Gastrocnemius medialis (tissue), 4 donors: Measurements from ENCODE around the gene YTHDC2. TPM values are rescaled to one million over a fixed set of nuclear protein-coding genes. Genes with fewer than 3 reads are reported as not detected.
A peak's percentile ranks its signal among the peaks of the same experiment; 100 is the strongest.
"Not testable (repeated sequence)": the region's sequence is repeated elsewhere in the genome, so short reads cannot be mapped to it uniquely, and the experiment has no call there.

Experiments
- ATAC-seq, 2 donors: fragments of 150-250 bp; one replicate each; pipeline ENCODE4 v1.9.1; 2016
- DNase-seq, 2 donors: peaks; one replicate each; pipeline ENCODE4 v3.0.0-alpha.2; 2019
- H3K27ac ChIP-seq, 4 donors: fragments of 200-600 bp; sonication (generic); 1 replicate in 1 of 4; 2 replicates in 3 of 4; pipeline ENCODE4 v1.5.1; 2016 to 2018; ENCODE audit warnings: mild to moderate bottlenecking in 2 of 4, moderate library complexity in 1 of 4
- H3K27me3 ChIP-seq, 3 donors: fragments of 200-600 bp; sonication (generic) in 2 of 3; 1 replicate in 1 of 3; 2 replicates in 2 of 3; pipeline versions ENCODE4 v1.5.1 to v1.6.0; 2016 to 2019; ENCODE audit warnings: mild to moderate bottlenecking in 1 of 3, moderate library complexity in 1 of 3
- H3K36me3 ChIP-seq, 2 donors: fragments of 200-600 bp; sonication (generic) in 1 of 2; one replicate each; pipeline ENCODE4 v1.5.1; 2017 to 2018
- H3K4me1 ChIP-seq, 2 donors: fragments of 200-600 bp; sonication (generic) in 1 of 2; one replicate each; pipeline ENCODE4 v1.5.1; 2016 to 2017; ENCODE audit warnings: mild to moderate bottlenecking in 2 of 2
- H3K4me3 ChIP-seq, 4 donors: fragments of 200-600 bp; sonication (generic) in 3 of 4; 1 replicate in 1 of 4; 2 replicates in 3 of 4; pipeline ENCODE4 v1.5.1; 2016 to 2019; ENCODE audit warnings: mild to moderate bottlenecking in 2 of 4
- H3K9me3 ChIP-seq, 3 donors: fragments of 200-600 bp; sonication (generic) in 2 of 3; 1 replicate in 1 of 3; 2 replicates in 2 of 3; pipeline ENCODE4 v1.5.1; 2016 to 2019
- CTCF ChIP-seq, 5 experiments: fragments of 450-650 bp in 3 of 5; fragments of 200-600 bp in 2 of 5; sonication (generic) in 2 of 5; IDR thresholded peaks in 4 of 5; conservative IDR thresholded peaks in 1 of 5; 1 replicate in 4 of 5; 2 replicates in 1 of 5; pipeline ENCODE4 v1.5.1; 2016 to 2019; ENCODE audit warnings: antibody characterized with exemption in 5 of 5, mild to moderate bottlenecking in 3 of 5, moderate library complexity in 3 of 5
- POLR2A ChIP-seq, 2 donors: fragments of 450-650 bp; IDR thresholded peaks; one replicate each; pipeline ENCODE4 v1.6.1; 2017; ENCODE audit warnings: antibody characterized with exemption in 2 of 2, mild to moderate bottlenecking in 2 of 2, moderate library complexity in 2 of 2
- in situ Hi-C, 4 donors: fragments of 200-750 bp; cut with MboI; loops; one replicate each; pipeline versions ENCODE4 v1.15.0 to v1.8.0; 2017; ENCODE audit warnings: low sequenced_read_pairs in 4 of 4
- intact Hi-C: fragments of 100-400 bp; cut with DNase I; formaldehyde crosslinking; loops from one replicate; pipeline ENCODE4 v1.15.1; 2023; ENCODE audit warnings: low total_unique reads
- total RNA-seq, 4 donors: library from RNA; depleted of rRNA; stranded (reverse); fragments of >200 nt; gene quantifications; one replicate each; pipeline versions ENCODE4 v1.1.0 to v1.2.3, GENCODE V29; 2016

YTHDC2 gene
- total RNA-seq, 4 donors from 2014 or later = 9.0 to 22.7 (median 15.3) TPM

DNA sequence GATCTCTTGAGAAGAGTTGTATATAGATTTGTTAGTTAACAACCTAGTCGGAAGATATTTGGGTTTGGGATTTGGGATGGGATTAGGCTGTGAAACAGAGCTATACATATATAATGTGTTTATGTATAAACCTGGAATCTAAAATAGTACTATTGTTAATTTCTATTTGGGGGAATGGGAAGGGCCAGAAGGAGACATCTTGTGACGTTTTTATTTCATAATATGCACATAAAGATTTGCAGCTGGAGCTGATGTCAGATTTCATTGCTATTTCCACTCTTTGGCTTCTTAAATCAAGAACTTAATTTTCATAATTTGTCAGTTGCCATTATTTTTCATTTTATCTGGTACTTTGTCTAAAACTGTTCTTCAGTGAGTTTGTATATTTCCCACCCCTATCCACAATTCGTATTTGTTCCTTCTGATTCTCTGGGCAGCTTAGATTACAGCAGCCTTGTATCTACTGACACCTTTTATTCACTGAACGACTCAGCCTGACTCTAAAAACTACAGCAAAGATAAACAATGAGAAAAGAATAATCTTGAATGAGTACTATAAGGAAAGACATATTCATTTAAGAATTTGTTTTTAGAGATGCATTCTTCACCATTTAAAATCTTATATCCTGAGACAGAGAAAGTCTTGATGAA lies 86.9 kb downstream of the YTHDC2 start:
- TF ChIP-seq POLR2A (IDR thresholded peaks at IDR 0.05) (no peak), CTCF (IDR thresholded peaks at IDR 0.05 in 4 of 5, conservative IDR thresholded peaks at IDR 0.05 in 1 of 5) (no peak)
- Histone ChIP-seq H3K4me1 (no peaks in the 10 kb centered on the region), H3K36me3 (no peaks in the 10 kb centered on the region), H3K9me3 (no peaks in the 10 kb centered on the region), H3K27me3 (no peaks in the 10 kb centered on the region), H3K4me3 (no peak overlapping the region), H3K27ac (no peak overlapping the region)
- ATAC-seq (no peak), DNase-seq (no peak)
- intact Hi-C loops = loop anchor here (10.0 kb wide), 1 partner anchor 1644 kb away; no protein-coding TSS in a partner anchor
- in situ Hi-C loops = loop anchor here in 3 of 4 donors (10.0 to 25.0 kb wide), 4 partner anchors 216 to 596 kb away; no protein-coding TSS in a partner anchor

DNA sequence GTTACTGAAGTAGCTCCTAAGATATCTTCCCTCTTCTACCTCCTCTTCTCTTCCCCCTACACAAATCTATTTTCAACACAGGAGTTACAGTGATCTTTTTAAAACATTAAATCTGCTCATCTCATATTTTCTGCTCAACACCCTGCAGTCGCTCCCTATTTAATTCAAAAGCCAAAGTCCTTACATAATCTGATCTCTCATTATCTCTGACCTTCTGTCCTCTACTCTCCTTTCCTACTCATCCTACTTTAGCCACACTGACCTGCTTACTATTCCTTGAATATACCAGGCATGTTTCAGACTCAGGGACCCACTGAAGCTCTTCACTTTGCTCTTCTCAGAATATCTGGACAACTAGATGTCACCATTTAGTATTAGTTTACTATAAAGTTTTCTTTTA lies 87.9 kb downstream of the YTHDC2 start:
- TF ChIP-seq CTCF (IDR thresholded peaks at IDR 0.05 in 4 of 5, conservative IDR thresholded peaks at IDR 0.05 in 1 of 5) = no peak
- no peak for TF ChIP-seq POLR2A (IDR thresholded peaks at IDR 0.05)
- no peaks in the 10 kb centered on the region for H3K9me3 ChIP-seq
- in situ Hi-C loops (loop anchor here in 3 of 4 donors (10.0 to 25.0 kb wide), 4 partner anchors 217 to 597 kb away; no protein-coding TSS in a partner anchor), intact Hi-C loops (loop anchor here (10.0 kb wide), 1 partner anchor 1643 kb away; no protein-coding TSS in a partner anchor)
- ATAC-seq (no peak), DNase-seq (no peak)
- H3K27me3 ChIP-seq = peaks cover 0 to 6% (median 0%) of the 10 kb centered on the region in 3 donors
- no peak overlapping the region for H3K4me3 ChIP-seq
- no peaks in the 10 kb centered on the region for H3K4me1 ChIP-seq
- H3K36me3 ChIP-seq = no peaks in the 10 kb centered on the region
- no peak overlapping the region for H3K27ac ChIP-seq

DNA sequence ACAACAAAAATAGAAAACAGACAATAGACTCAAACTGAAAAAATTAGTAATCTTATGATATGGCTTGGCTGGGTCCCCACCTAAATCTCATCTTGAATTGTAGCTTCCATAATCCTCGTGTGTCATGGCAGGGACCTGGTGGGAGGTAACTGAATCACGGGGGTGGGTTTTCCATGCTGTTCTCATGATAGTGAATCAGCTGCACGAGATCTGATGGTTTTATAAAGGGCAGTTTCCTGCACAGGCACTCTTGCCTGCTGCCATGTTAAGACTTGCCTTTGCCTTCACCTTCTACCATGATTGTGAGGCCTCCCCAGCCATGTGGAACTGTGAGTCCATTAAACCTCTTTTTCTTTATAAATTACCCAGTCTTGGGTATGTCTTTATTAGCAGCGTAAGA lies 89.8 kb downstream of the YTHDC2 start:
- H3K27me3 ChIP-seq, H3K27ac ChIP-seq, H3K36me3 ChIP-seq, DNase-seq, ATAC-seq, H3K4me3 ChIP-seq, H3K9me3 ChIP-seq, H3K4me1 ChIP-seq: not testable (repeated sequence)
- intact Hi-C loops = loop anchor here (10.0 kb wide), 1 partner anchor 1642 kb away; no protein-coding TSS in a partner anchor
- in situ Hi-C loops = loop anchor here in 3 of 4 donors (10.0 to 25.0 kb wide), 4 partner anchors 218 to 598 kb away; no protein-coding TSS in a partner anchor

GRCh38 chr5:113606298-113607134 lies 93.0 kb downstream of the YTHDC2 start:
- no peak overlapping the region for H3K4me3 ChIP-seq

More at GRCh38 chr5:113606298-113607134, 93.0 kb downstream of the YTHDC2 start:
- peak; percentile 24 to 71 (median 58) for TF ChIP-seq CTCF (IDR thresholded peaks at IDR 0.05 in 4 of 5, conservative IDR thresholded peaks at IDR 0.05 in 1 of 5)
- no peak for TF ChIP-seq POLR2A (IDR thresholded peaks at IDR 0.05)
- Histone ChIP-seq H3K27ac (no peak overlapping the region), H3K9me3 (no peaks in the 10 kb centered on the region), H3K27me3 (peaks cover 0 to 6% (median 0%) of the 10 kb centered on the region in 3 donors), H3K4me1 (no peaks in the 10 kb centered on the region), H3K36me3 (no peaks in the 10 kb centered on the region)
- intact Hi-C loops (loop anchor here (10.0 kb wide), 1 partner anchor 1638 kb away; no protein-coding TSS in a partner anchor), in situ Hi-C loops (loop anchor here in 3 of 4 donors (10.0 to 25.0 kb wide), 4 partner anchors 222 to 602 kb away; no protein-coding TSS in a partner anchor)
- ATAC-seq (peak; percentile 62 to 68), DNase-seq (peak in 1 of 2 donors; percentile 6)
